Neural crest cell (in vitro differentiated cells): ENCODE measurements around the gene TRMT6. TPM values are rescaled to one million over a fixed set of nuclear protein-coding genes. Genes with fewer than 3 reads are reported as not detected.

ENCODE experiments used
- DNase-seq: peaks from one replicate; pipeline ENCODE4 v3.0.0; 2021; ENCODE audit warnings: low read depth, mixed read lengths, low spot score
- H3K27ac Mint-ChIP-seq: one replicate; pipeline ENCODE4 v1.8.0; 2021; ENCODE audit warnings: mild to moderate bottlenecking, mixed read lengths; ENCODE audit not compliant: unreplicated experiment
- H3K27me3 Mint-ChIP-seq: 2 replicates; pipeline ENCODE4 v1.8.0; 2021; ENCODE audit warnings: low read depth, mild to moderate bottlenecking, mixed read lengths
- H3K36me3 Mint-ChIP-seq: 2 replicates; pipeline ENCODE4 v1.8.0; 2021; ENCODE audit warnings: low read depth, mild to moderate bottlenecking, mixed read lengths
- H3K4me1 Mint-ChIP-seq: 2 replicates; pipeline ENCODE4 v1.8.0; 2021; ENCODE audit warnings: mixed read lengths
- H3K4me3 Mint-ChIP-seq: one replicate; pipeline ENCODE4 v1.8.0; 2021; ENCODE audit warnings: mild to moderate bottlenecking, mixed read lengths
- H3K9me3 Mint-ChIP-seq: 2 replicates; pipeline ENCODE4 v1.8.0; 2021; ENCODE audit warnings: mixed read lengths
- total RNA-seq: library from RNA; stranded (reverse); gene quantifications from 2 replicates; pipeline ENCODE4 v1.2.1, GENCODE V29; 2021
- TF ChIP-seq, protein P1 (sequence below): fragments of 200-600 bp; sonication (generic); conservative IDR thresholded peaks from 2 replicates; pipeline ENCODE4 v1.5.0; 2021; ENCODE audit warnings: antibody characterized with exemption, mild to moderate bottlenecking

The TRMT6 gene
- total RNA-seq, 1 donor from 2014 or later, result 23.1 TPM

GRCh38 chr20:5970381-5970780, 20.0 kb upstream of the TRMT6 start:
- no peaks in the 10 kb centered on the region for H3K27me3 Mint-ChIP-seq
- TF ChIP-seq, protein P1, sequence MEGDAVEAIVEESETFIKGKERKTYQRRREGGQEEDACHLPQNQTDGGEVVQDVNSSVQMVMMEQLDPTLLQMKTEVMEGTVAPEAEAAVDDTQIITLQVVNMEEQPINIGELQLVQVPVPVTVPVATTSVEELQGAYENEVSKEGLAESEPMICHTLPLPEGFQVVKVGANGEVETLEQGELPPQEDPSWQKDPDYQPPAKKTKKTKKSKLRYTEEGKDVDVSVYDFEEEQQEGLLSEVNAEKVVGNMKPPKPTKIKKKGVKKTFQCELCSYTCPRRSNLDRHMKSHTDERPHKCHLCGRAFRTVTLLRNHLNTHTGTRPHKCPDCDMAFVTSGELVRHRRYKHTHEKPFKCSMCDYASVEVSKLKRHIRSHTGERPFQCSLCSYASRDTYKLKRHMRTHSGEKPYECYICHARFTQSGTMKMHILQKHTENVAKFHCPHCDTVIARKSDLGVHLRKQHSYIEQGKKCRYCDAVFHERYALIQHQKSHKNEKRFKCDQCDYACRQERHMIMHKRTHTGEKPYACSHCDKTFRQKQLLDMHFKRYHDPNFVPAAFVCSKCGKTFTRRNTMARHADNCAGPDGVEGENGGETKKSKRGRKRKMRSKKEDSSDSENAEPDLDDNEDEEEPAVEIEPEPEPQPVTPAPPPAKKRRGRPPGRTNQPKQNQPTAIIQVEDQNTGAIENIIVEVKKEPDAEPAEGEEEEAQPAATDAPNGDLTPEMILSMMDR, result no peak
- H3K9me3 Mint-ChIP-seq, result no peaks in the 10 kb centered on the region
- H3K4me3 Mint-ChIP-seq, result no peak overlapping the region
- peaks cover 10% of the 10 kb centered on the region for H3K36me3 Mint-ChIP-seq
- DNase-seq, result no peak
- no peak overlapping the region for H3K27ac Mint-ChIP-seq
- peaks cover 13% of the 10 kb centered on the region for H3K4me1 Mint-ChIP-seq

DNA sequence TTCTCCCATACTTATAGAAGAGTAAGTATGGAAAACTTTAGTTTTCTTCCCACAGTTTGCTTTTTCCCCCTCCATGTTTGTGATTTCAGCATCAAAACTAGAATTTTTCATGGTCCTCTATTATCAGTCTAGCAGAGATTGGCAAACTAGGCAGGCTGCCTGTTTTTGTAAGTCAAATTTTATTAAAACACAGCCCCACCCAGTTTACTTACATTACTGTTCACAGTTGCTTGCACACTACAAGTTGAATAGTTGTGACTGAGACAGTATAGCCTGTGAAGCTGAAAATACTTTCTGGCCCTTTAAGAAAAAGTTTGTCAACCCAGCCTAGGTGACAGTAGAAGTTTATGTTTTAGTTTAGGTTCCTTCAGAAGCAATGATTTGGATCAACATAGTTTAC, 19.6 kb upstream of the TRMT6 start:
- H3K4me1 Mint-ChIP-seq, result peaks cover 13% of the 10 kb centered on the region
- H3K9me3 Mint-ChIP-seq, result no peaks in the 10 kb centered on the region
- TF ChIP-seq, protein P1, result no peak
- H3K27ac Mint-ChIP-seq, result no peak overlapping the region
- no peaks in the 10 kb centered on the region for H3K27me3 Mint-ChIP-seq
- no peak overlapping the region for H3K4me3 Mint-ChIP-seq
- H3K36me3 Mint-ChIP-seq, result peaks cover 13% of the 10 kb centered on the region
- DNase-seq, result no peak

GRCh38 chr20:5969348-5969935, 19.1 kb upstream of the TRMT6 start:
- TF ChIP-seq, protein P1, result no peak
- H3K9me3 Mint-ChIP-seq, result no peaks in the 10 kb centered on the region
- no peak overlapping the region for H3K27ac Mint-ChIP-seq
- peaks cover 13% of the 10 kb centered on the region for H3K36me3 Mint-ChIP-seq
- H3K27me3 Mint-ChIP-seq, result no peaks in the 10 kb centered on the region
- DNase-seq, result no peak
- H3K4me1 Mint-ChIP-seq, result peaks cover 13% of the 10 kb centered on the region
- H3K4me3 Mint-ChIP-seq, result no peak overlapping the region

DNA sequence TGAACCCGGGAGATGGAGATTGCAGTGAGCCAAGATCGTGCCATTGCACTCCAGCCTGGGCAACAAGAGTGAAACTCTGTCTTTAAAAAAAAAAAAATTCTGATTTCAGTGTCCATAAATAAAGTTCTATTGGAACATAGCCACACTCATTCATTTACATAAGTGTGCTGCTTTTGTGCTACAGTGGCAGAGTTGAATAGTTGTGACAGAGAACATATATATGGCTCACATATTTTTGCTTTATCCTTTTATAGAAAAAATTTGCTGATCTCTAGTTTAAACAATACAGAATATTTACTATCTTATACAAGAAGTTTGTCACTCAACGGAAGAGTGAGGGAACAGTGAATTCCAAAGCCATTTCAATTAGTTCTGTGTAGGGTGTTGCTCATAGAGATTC, 18.1 kb upstream of the TRMT6 start:
- no peaks in the 10 kb centered on the region for H3K27me3 Mint-ChIP-seq
- no peak for DNase-seq

GRCh38 chr20:5967469-5967868, 17.1 kb upstream of the TRMT6 start:
- Mint-ChIP-seq H3K4me3 (no peak overlapping the region), H3K4me1 (peaks cover 13% of the 10 kb centered on the region), H3K9me3 (no peaks in the 10 kb centered on the region), H3K27ac (no peak overlapping the region), H3K27me3 (no peaks in the 10 kb centered on the region), H3K36me3 (peaks cover 8% of the 10 kb centered on the region)
- TF ChIP-seq, protein P1, result no peak
- DNase-seq, result no peak

More for the DNA sequence above, 18.1 kb upstream of the TRMT6 start:
- Mint-ChIP-seq H3K27ac (no peak overlapping the region), H3K9me3 (no peaks in the 10 kb centered on the region), H3K36me3 (peaks cover 13% of the 10 kb centered on the region), H3K4me3 (no peak overlapping the region), H3K4me1 (peaks cover 13% of the 10 kb centered on the region)
- TF ChIP-seq, protein P1, result no peak
